ENCODE measurements around the gene FOXN3. TPM values are rescaled to one million over a fixed set of nuclear protein-coding genes. Genes with fewer than 3 reads are reported as not detected.
"Not testable (repeated sequence)": the region's sequence is repeated elsewhere in the genome, so short reads cannot be mapped to it uniquely, and the experiment has no call there.

Gene FOXN3
- total and polyA plus RNA-seq, 2 donors (not counting 1 experiment from before 2014, with no cell fraction given) = 27.9 to 33.3 TPM

- no peaks in the 10 kb centered on the region for H3K9me3 ChIP-seq (ENCODE audit: control insufficient read depth, insufficient read depth, low read depth, low read length)
- H2AFZ ChIP-seq (ENCODE audit: low read length) = no peak overlapping the region
- no peak overlapping the region for H3K9ac ChIP-seq (ENCODE audit: insufficient read depth, low read length)
- no peak for DNase-seq (ENCODE audit: low read depth in 2 of 2)
- no peaks in the 10 kb centered on the region for H3K79me2 ChIP-seq (ENCODE audit: control insufficient read depth, insufficient read depth, low read length)
- no peaks in the 10 kb centered on the region for H3K36me3 ChIP-seq (ENCODE audit: control insufficient read depth, insufficient read depth, low read length)
- no peak overlapping the region for H3K4me2 ChIP-seq (ENCODE audit: extremely low read depth, insufficient read depth, low read length)
- no peak for TF ChIP-seq EZH2 (IDR thresholded peaks at IDR 0.05; ENCODE audit: low read length, missing control alignments)
- TF ChIP-seq CTCF (conservative IDR thresholded peaks at IDR 0.05 in 1 of 2, IDR thresholded peaks at IDR 0.05 in 1 of 2; ENCODE audit: low read depth in 1 of 2, low read length in 2 of 2) = no peak
- H3K4me1 ChIP-seq (ENCODE audit: control insufficient read depth, extremely low read depth, insufficient read depth, low read length) = no peaks in the 10 kb centered on the region
- H3K27ac ChIP-seq (ENCODE audit: insufficient read depth, low read length) = no peak overlapping the region
- no peaks in the 10 kb centered on the region for H3K27me3 ChIP-seq (ENCODE audit: control insufficient read depth, insufficient read depth, low read length)
- H4K20me1 ChIP-seq (ENCODE audit: control insufficient read depth, extremely low read depth, insufficient read depth, low read length) = no peaks in the 10 kb centered on the region
- no peak overlapping the region for H3K4me3 ChIP-seq (replicated peaks in 1 of 4; ENCODE audit: control extremely low read depth in 1 of 4, insufficient read depth in 1 of 4, low read depth in 3 of 4, low read length in 4 of 4)
Measured at GRCh38 chr14:89205137-89205740, 211.8 kb downstream of the FOXN3 start.

- TF ChIP-seq CTCF (conservative IDR thresholded peaks at IDR 0.05 in 1 of 2, IDR thresholded peaks at IDR 0.05 in 1 of 2; ENCODE audit: low read depth in 1 of 2, low read length in 2 of 2) (no peak), EZH2 (IDR thresholded peaks at IDR 0.05; ENCODE audit: low read length, missing control alignments) (no peak)
- H3K4me1 ChIP-seq (ENCODE audit: control insufficient read depth, extremely low read depth, insufficient read depth, low read length) = no peaks in the 10 kb centered on the region
- H2AFZ ChIP-seq (ENCODE audit: low read length) = no peak overlapping the region
- no peaks in the 10 kb centered on the region for H3K79me2 ChIP-seq (ENCODE audit: control insufficient read depth, insufficient read depth, low read length)
- DNase-seq (ENCODE audit: low read depth in 2 of 2) = peak in 1 of 2 donors; percentile 15
- H3K9me3 ChIP-seq (ENCODE audit: control insufficient read depth, insufficient read depth, low read depth, low read length) = no peaks in the 10 kb centered on the region
- H3K27ac ChIP-seq (ENCODE audit: insufficient read depth, low read length) = no peak overlapping the region
- H3K36me3 ChIP-seq (ENCODE audit: control insufficient read depth, insufficient read depth, low read length) = no peaks in the 10 kb centered on the region
- no peak overlapping the region for H3K4me3 ChIP-seq (replicated peaks in 1 of 4; ENCODE audit: control extremely low read depth in 1 of 4, insufficient read depth in 1 of 4, low read depth in 3 of 4, low read length in 4 of 4)
- no peaks in the 10 kb centered on the region for H4K20me1 ChIP-seq (ENCODE audit: control insufficient read depth, extremely low read depth, insufficient read depth, low read length)
- H3K9ac ChIP-seq (ENCODE audit: insufficient read depth, low read length) = no peak overlapping the region
- H3K4me2 ChIP-seq (ENCODE audit: extremely low read depth, insufficient read depth, low read length) = no peak overlapping the region
- H3K27me3 ChIP-seq (ENCODE audit: control insufficient read depth, insufficient read depth, low read length) = no peaks in the 10 kb centered on the region
Measured at GRCh38 chr14:89202413-89203190, 214.4 kb downstream of the FOXN3 start.

- no peaks in the 10 kb centered on the region for H4K20me1 ChIP-seq (ENCODE audit: control insufficient read depth, extremely low read depth, insufficient read depth, low read length)
- H3K36me3 ChIP-seq (ENCODE audit: control insufficient read depth, insufficient read depth, low read length) = no peaks in the 10 kb centered on the region
- no peak for DNase-seq (ENCODE audit: low read depth in 2 of 2)
- TF ChIP-seq EZH2 (IDR thresholded peaks at IDR 0.05; ENCODE audit: low read length, missing control alignments) (no peak), CTCF (conservative IDR thresholded peaks at IDR 0.05 in 1 of 2, IDR thresholded peaks at IDR 0.05 in 1 of 2; ENCODE audit: low read depth in 1 of 2, low read length in 2 of 2) (no peak)
- H3K9me3 ChIP-seq (ENCODE audit: control insufficient read depth, insufficient read depth, low read depth, low read length) = no peaks in the 10 kb centered on the region
- no peaks in the 10 kb centered on the region for H3K79me2 ChIP-seq (ENCODE audit: control insufficient read depth, insufficient read depth, low read length)
- H3K27ac ChIP-seq (ENCODE audit: insufficient read depth, low read length) = no peak overlapping the region
- H3K9ac ChIP-seq (ENCODE audit: insufficient read depth, low read length) = no peak overlapping the region
- no peak overlapping the region for H2AFZ ChIP-seq (ENCODE audit: low read length)
- H3K4me1 ChIP-seq (ENCODE audit: control insufficient read depth, extremely low read depth, insufficient read depth, low read length) = no peaks in the 10 kb centered on the region
- H3K4me2 ChIP-seq (ENCODE audit: extremely low read depth, insufficient read depth, low read length) = no peak overlapping the region
- no peaks in the 10 kb centered on the region for H3K27me3 ChIP-seq (ENCODE audit: control insufficient read depth, insufficient read depth, low read length)
- H3K4me3 ChIP-seq (replicated peaks in 1 of 4; ENCODE audit: control extremely low read depth in 1 of 4, insufficient read depth in 1 of 4, low read depth in 3 of 4, low read length in 4 of 4) = no peak overlapping the region
Measured at GRCh38 chr14:89201645-89202044, 215.4 kb downstream of the FOXN3 start.

GRCh38 chr14:89199357-89199756, 217.7 kb downstream of the FOXN3 start:
- H3K9ac ChIP-seq (ENCODE audit: insufficient read depth, low read length); H3K4me1 ChIP-seq (ENCODE audit: control insufficient read depth, extremely low read depth, insufficient read depth, low read length); H4K20me1 ChIP-seq (ENCODE audit: control insufficient read depth, extremely low read depth, insufficient read depth, low read length); DNase-seq (ENCODE audit: low read depth in 2 of 2); H3K36me3 ChIP-seq (ENCODE audit: control insufficient read depth, insufficient read depth, low read length); H3K79me2 ChIP-seq (ENCODE audit: control insufficient read depth, insufficient read depth, low read length); H3K4me2 ChIP-seq (ENCODE audit: extremely low read depth, insufficient read depth, low read length); H2AFZ ChIP-seq (ENCODE audit: low read length); H3K4me3 ChIP-seq (replicated peaks in 1 of 4; ENCODE audit: control extremely low read depth in 1 of 4, insufficient read depth in 1 of 4, low read depth in 3 of 4, low read length in 4 of 4); H3K9me3 ChIP-seq (ENCODE audit: control insufficient read depth, insufficient read depth, low read depth, low read length); H3K27ac ChIP-seq (ENCODE audit: insufficient read depth, low read length); H3K27me3 ChIP-seq (ENCODE audit: control insufficient read depth, insufficient read depth, low read length): not testable (repeated sequence)
